GM12878 (cell line): ENCODE measurements around the gene SLC45A3. TPM values are rescaled to one million over a fixed set of nuclear protein-coding genes. Genes with fewer than 3 reads are reported as not detected.

ENCODE experiments used
- ATAC-seq: fragments of 200-7000 bp; cut with Tn5 transposase; 3 replicates; pipeline ENCODE4 v1.9.1; 2020; ENCODE audit warnings: mild to moderate bottlenecking, moderate library complexity
- BruUV-seq: library from RNA; stranded (reverse); fragments of 400-500 nt; replicated peaks from 2 replicates; lab custom pipeline; 2021; lab: Mats Ljungman, UMichigan
- CTCF ChIA-PET: fragments of 300-600 bp; sonication (Branson Sonifier 250); formaldehyde crosslinking; extraction: SDS; loops from one replicate; lab custom pipeline; 2021; ENCODE audit warnings: inconsistent platforms; lab: Yijun Ruan, JAX
- POLR2A ChIA-PET: fragments of 350-600 bp; formaldehyde crosslinking; extraction: SDS; loops from one replicate; lab custom pipeline; 2021; ENCODE audit warnings: inconsistent platforms; lab: Charles Lee
- RAD21 ChIA-PET: fragments of 300-600 bp; sonication (Branson Sonifier 250); formaldehyde crosslinking; loops from one replicate; lab custom pipeline; 2023; ENCODE audit warnings: antibody characterized with exemption; ENCODE audit not compliant: unreplicated experiment; lab: Charles Lee
- SMC1A ChIA-PET: fragments of 300-600 bp; sonication (Branson Sonifier 250); formaldehyde crosslinking; loops from one replicate; lab custom pipeline; 2023; ENCODE audit not compliant: unreplicated experiment, uncharacterized antibody; lab: Charles Lee
- DNase-seq: peaks from one replicate; pipeline ENCODE4 v3.0.0-alpha.2; 2011; ENCODE audit warnings: low read depth, low spot score
- FAIRE-seq: peaks from 3 replicates; lab custom pipeline; 2011; peaks lifted over from hg19 to GRCh38; lab: Jason Lieb, UNC
- H2AFZ ChIP-seq: 2 replicates; pipeline ENCODE4 v1.6.0; 2011; ENCODE audit warnings: low read depth, low read length, control low read depth; ENCODE audit not compliant: control insufficient read depth
- H3K27ac ChIP-seq: 2 replicates; pipeline ENCODE4 v1.5.1; 2011; ENCODE audit warnings: control low read depth; ENCODE audit not compliant: control insufficient read depth, insufficient read depth
- H3K27me3 ChIP-seq, 2 experiments: replicated peaks in 1 of 2; 2 replicates each; pipeline versions ENCODE4 v1.6.0 to v1.6.1; 2011; ENCODE audit warnings: low read length in 1 of 2; ENCODE audit not compliant: control insufficient read depth in 2 of 2, insufficient read depth in 2 of 2
- H3K36me3 ChIP-seq, 2 experiments: 2 replicates each; pipeline ENCODE4 v1.5.1; 2011; ENCODE audit warnings: low read length in 1 of 2; ENCODE audit not compliant: control insufficient read depth in 2 of 2, insufficient read depth in 2 of 2
- H3K4me1 ChIP-seq: 2 replicates; pipeline ENCODE4 v1.6.1; 2011; ENCODE audit warnings: mild to moderate bottlenecking, low read length, moderate library complexity, mixed read lengths; ENCODE audit not compliant: control insufficient read depth, insufficient read depth
- H3K4me2 ChIP-seq: 2 replicates; pipeline ENCODE4 v1.6.0; 2011; ENCODE audit warnings: control low read depth; ENCODE audit not compliant: control insufficient read depth, insufficient read depth
- H3K4me3 ChIP-seq: fragments of 200-600 bp; sonication (generic); 2 replicates; pipeline ENCODE4 v1.5.1; 2016
- H3K79me2 ChIP-seq: 2 replicates; pipeline ENCODE4 v1.6.0; 2011; ENCODE audit warnings: low read length; ENCODE audit not compliant: control insufficient read depth, insufficient read depth
- H3K9ac ChIP-seq: 2 replicates; pipeline ENCODE4 v1.8.0; 2011; ENCODE audit warnings: low read length, control low read depth, mixed read lengths; ENCODE audit not compliant: control insufficient read depth, insufficient read depth
- H3K9me3 ChIP-seq: replicated peaks from 3 replicates; pipeline ENCODE4 v1.5.1; 2011; ENCODE audit warnings: mild to moderate bottlenecking, low read length; ENCODE audit not compliant: control insufficient read depth, insufficient read depth
- H4K20me1 ChIP-seq: 2 replicates; pipeline ENCODE4 v1.6.0; 2011; ENCODE audit not compliant: control insufficient read depth, insufficient read depth
- BCL11A ChIP-seq: IDR thresholded peaks from 2 replicates; pipeline ENCODE4 v1.6.1; 2011; ENCODE audit warnings: low read depth, low read length
- ETV6 ChIP-seq, 2 experiments: fragments of 450-650 bp in 1 of 2; IDR thresholded peaks in 1 of 2; conservative IDR thresholded peaks in 1 of 2; 2 replicates each; pipeline ENCODE4 v1.6.1; 2014; ENCODE audit warnings: antibody characterized with exemption in 1 of 2, borderline replicate concordance in 1 of 2, low read depth in 1 of 2, mild to moderate bottlenecking in 1 of 2, moderate library complexity in 1 of 2
- IKZF1 ChIP-seq: fragments of 450-650 bp; conservative IDR thresholded peaks from 2 replicates; pipeline ENCODE4 v1.6.1; 2017; ENCODE audit warnings: antibody characterized with exemption, mild to moderate bottlenecking
- IKZF2 ChIP-seq, 2 experiments: fragments of 450-650 bp; IDR thresholded peaks; 2 replicates each; pipeline ENCODE4 v1.6.1; 2017; ENCODE audit warnings: mild to moderate bottlenecking in 2 of 2, moderate library complexity in 2 of 2
- JUNB ChIP-seq: IDR thresholded peaks from 2 replicates; pipeline ENCODE4 v1.6.1; 2016; ENCODE audit warnings: antibody characterized with exemption, mild to moderate bottlenecking
- MTA2 ChIP-seq: fragments of 450-650 bp; IDR thresholded peaks from 2 replicates; pipeline ENCODE4 v1.6.1; 2016; ENCODE audit warnings: low read depth, mild to moderate bottlenecking, moderate library complexity
- MTA3 ChIP-seq: IDR thresholded peaks from 2 replicates; pipeline ENCODE4 v1.6.1; 2012; ENCODE audit warnings: low read length, inconsistent platforms, borderline replicate concordance
- NBN ChIP-seq: fragments of 450-650 bp; IDR thresholded peaks from 2 replicates; pipeline ENCODE4 v1.6.1; 2016
- NFIC ChIP-seq: IDR thresholded peaks from 2 replicates; pipeline ENCODE4 v1.6.1; 2012; ENCODE audit warnings: low read depth, mild to moderate bottlenecking, inconsistent platforms, low read length, moderate library complexity
- RUNX3 ChIP-seq: IDR thresholded peaks from 2 replicates; pipeline ENCODE4 v1.6.1; 2012; ENCODE audit warnings: low read length, inconsistent platforms
- WGBS: methylation state at CpG from one replicate; pipeline ENCODE4 v1.1.6; 2016; ENCODE audit warnings: low lambda C conversion rate; ENCODE audit not compliant: insufficient replicate concordance, insufficient coverage; ENCODE audit errors: missing lambda C conversion rate; 5-methylcytosine and 5-hydroxymethylcytosine counted together
- in situ Hi-C: fragments of 300-500 bp; cut with MboI; formaldehyde crosslinking; loops from 9 replicates; pipeline ENCODE4 v1.14.3; 2018; ENCODE audit warnings: mixed read lengths
- intact Hi-C: fragments of 100-400 bp; cut with micrococcal nuclease; formaldehyde crosslinking; loops from one replicate; pipeline ENCODE4 v1.14.2; 2022; ENCODE audit not compliant: unreplicated experiment
- polyA plus RNA-seq, 11 experiments: library from polyadenylated mRNA; depleted of rRNA in 4 of 11; unstranded in 6 of 11; stranded (reverse) in 5 of 11; fragments of >200 nt; fragmentation: Nextera tagmentation in 4 of 11; fragmentation: Illumina TruSeq in 1 of 11; extraction: Ambion mirVana in 4 of 11; extraction: Trizol in 1 of 11; gene quantifications; 1 replicate in 1 of 11; 2 replicates in 10 of 11; pipeline versions ENCODE4 v1.2.1 to v1.2.3, GENCODE V29; 2011 to 2016; ENCODE audit warnings: inconsistent platforms in 2 of 11, missing spikeins in 2 of 11, low read depth in 1 of 11
- total RNA-seq, 4 experiments: library from RNA; depleted of rRNA in 3 of 4; stranded (reverse); fragments of >200 nt in 3 of 4; fragmentation: Illumina TruSeq in 1 of 4; extraction: Trizol in 1 of 4; gene quantifications; 2 replicates each; pipeline versions ENCODE4 v1.2.1 to v1.2.3, GENCODE V29; 2013 to 2021
- TF ChIP-seq, protein P1 (sequence below): fragments of 450-650 bp; IDR thresholded peaks from 2 replicates; pipeline ENCODE4 v1.6.1; 2016; ENCODE audit warnings: mild to moderate bottlenecking
- TF ChIP-seq, protein P2 (sequence below): IDR thresholded peaks from 2 replicates; pipeline ENCODE4 v1.6.1; 2012; ENCODE audit warnings: low read depth, low read length, improper control_type of control experiment
- TF ChIP-seq, protein P3 (sequence below): fragments of 450-650 bp; formaldehyde crosslinking; IDR thresholded peaks from 2 replicates; pipeline ENCODE4 v1.4.0; 2022; ENCODE audit warnings: mild to moderate bottlenecking, moderate library complexity
- TF ChIP-seq, protein P4 (sequence below): IDR thresholded peaks from 2 replicates; pipeline ENCODE4 v1.6.1; 2011; ENCODE audit warnings: mild to moderate bottlenecking, low read depth, low read length, moderate library complexity; ENCODE audit not compliant: insufficient replicate concordance
- TF ChIP-seq, protein P5 (sequence below): fragments of 450-650 bp; IDR thresholded peaks from 2 replicates; pipeline ENCODE4 v1.6.1; 2017; ENCODE audit warnings: low read depth, mild to moderate bottlenecking, moderate library complexity

The SLC45A3 gene
- total and polyA plus RNA-seq, 10 of the 15 experiments (the other 5 are each of a cell fraction or from before 2014, with no cell fraction given): 0.26 to 10.3 (median 4.1) TPM

DNA sequence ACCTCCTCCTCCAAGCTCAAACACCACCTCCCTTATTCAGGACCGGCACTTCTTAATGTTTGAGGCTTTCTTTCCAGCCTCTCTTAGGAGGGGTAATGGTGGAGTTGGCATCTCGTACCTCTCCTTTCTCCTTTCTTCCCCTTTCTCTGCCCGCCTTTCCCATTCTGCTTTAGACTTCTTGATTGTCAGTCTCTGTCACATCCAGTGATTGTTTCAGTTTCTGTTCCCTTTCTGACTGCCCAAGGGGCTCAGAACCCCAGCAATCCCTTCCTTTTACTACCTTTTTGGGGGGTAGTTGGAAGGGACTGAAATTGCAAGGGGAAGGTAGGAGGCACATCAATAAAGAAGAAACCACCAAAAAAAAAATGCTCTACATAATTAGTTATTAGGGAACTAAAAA, 54.1 kb downstream of the SLC45A3 start:
- DNase-seq (no peak), FAIRE-seq (peak; percentile 35), ATAC-seq (peak; percentile 7)
- Histone ChIP-seq H3K79me2 (peaks cover 69% of the 10 kb centered on the region), H3K4me1 (peaks cover 12% of the 10 kb centered on the region), H3K4me3 (peak overlapping the region; percentile 29; the same call in 1 of the 2 replicates), H2AFZ (no peak overlapping the region; the same call in 1 of the 2 replicates), H3K27me3 (no peaks in the 10 kb centered on the region), H3K36me3 (peaks cover 4 to 14% of the 10 kb centered on the region in 2 experiments; a peak in 3 of 4 replicates), H4K20me1 (no peaks in the 10 kb centered on the region), H3K27ac (peak overlapping the region; percentile 33; the same call in 1 of the 2 replicates), H3K9ac (no peak overlapping the region; the same call in 1 of the 2 replicates), H3K4me2 (peak overlapping the region; percentile 67), H3K9me3 (no peaks in the 10 kb centered on the region)
- intact Hi-C loops (no loop called here), in situ Hi-C loops (no loop called here)
- ChIA-PET SMC1A (interaction anchor here (0.7 to 1.5 kb wide), 6 partner anchors 18 to 126 kb away, joined by 3 to 5 read pairs (median 3); no protein-coding TSS in a partner anchor), POLR2A (no interaction called here), RAD21 (interaction anchor here (1.4 kb wide), 1 partner anchor 33 kb away, joined by 8 read pairs; no protein-coding TSS in a partner anchor), CTCF (interaction anchor here (0.8 to 1.5 kb wide), 3 partner anchors 31 to 34 kb away, joined by 3 to 11 read pairs (median 5); no protein-coding TSS in a partner anchor)
- BruUV-seq: no TSS peak
- WGBS: 18% methylated on average over 3 of the region's 3 CpGs
- peak; percentile 47; the same call in 1 of the 2 replicates for TF ChIP-seq IKZF1
- TF ChIP-seq, protein P1, sequence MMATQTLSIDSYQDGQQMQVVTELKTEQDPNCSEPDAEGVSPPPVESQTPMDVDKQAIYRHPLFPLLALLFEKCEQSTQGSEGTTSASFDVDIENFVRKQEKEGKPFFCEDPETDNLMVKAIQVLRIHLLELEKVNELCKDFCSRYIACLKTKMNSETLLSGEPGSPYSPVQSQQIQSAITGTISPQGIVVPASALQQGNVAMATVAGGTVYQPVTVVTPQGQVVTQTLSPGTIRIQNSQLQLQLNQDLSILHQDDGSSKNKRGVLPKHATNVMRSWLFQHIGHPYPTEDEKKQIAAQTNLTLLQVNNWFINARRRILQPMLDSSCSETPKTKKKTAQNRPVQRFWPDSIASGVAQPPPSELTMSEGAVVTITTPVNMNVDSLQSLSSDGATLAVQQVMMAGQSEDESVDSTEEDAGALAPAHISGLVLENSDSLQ: peak; percentile 51
- TF ChIP-seq, protein P2, sequence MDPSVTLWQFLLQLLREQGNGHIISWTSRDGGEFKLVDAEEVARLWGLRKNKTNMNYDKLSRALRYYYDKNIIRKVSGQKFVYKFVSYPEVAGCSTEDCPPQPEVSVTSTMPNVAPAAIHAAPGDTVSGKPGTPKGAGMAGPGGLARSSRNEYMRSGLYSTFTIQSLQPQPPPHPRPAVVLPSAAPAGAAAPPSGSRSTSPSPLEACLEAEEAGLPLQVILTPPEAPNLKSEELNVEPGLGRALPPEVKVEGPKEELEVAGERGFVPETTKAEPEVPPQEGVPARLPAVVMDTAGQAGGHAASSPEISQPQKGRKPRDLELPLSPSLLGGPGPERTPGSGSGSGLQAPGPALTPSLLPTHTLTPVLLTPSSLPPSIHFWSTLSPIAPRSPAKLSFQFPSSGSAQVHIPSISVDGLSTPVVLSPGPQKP: no peak
- TF ChIP-seq, protein P3, sequence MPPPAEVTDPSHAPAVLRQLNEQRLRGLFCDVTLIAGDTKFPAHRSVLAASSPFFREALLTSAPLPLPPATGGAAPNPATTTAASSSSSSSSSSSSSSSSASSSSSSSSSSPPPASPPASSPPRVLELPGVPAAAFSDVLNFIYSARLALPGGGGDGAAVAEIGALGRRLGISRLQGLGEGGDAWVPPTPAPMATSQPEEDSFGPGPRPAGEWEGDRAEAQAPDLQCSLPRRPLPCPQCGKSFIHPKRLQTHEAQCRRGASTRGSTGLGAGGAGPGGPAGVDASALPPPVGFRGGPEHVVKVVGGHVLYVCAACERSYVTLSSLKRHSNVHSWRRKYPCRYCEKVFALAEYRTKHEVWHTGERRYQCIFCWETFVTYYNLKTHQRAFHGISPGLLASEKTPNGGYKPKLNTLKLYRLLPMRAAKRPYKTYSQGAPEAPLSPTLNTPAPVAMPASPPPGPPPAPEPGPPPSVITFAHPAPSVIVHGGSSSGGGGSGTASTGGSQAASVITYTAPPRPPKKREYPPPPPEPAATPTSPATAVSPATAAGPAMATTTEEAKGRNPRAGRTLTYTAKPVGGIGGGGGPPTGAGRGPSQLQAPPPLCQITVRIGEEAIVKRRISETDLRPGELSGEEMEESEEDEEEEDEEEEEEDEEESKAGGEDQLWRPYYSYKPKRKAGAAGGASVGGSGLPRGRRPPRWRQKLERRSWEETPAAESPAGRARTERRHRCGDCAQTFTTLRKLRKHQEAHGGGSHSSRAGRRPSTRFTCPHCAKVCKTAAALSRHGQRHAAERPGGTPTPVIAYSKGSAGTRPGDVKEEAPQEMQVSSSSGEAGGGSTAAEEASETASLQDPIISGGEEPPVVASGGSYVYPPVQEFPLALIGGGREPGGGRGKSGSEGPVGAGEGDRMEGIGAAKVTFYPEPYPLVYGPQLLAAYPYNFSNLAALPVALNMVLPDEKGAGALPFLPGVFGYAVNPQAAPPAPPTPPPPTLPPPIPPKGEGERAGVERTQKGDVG (CRISPR knock-in tag): no peak
- TF ChIP-seq JUNB: 0 out of 2 replicates have a peak, but pooled peaks have one; percentile 25
- peak; percentile 63 for TF ChIP-seq MTA2
- TF ChIP-seq, protein P4, sequence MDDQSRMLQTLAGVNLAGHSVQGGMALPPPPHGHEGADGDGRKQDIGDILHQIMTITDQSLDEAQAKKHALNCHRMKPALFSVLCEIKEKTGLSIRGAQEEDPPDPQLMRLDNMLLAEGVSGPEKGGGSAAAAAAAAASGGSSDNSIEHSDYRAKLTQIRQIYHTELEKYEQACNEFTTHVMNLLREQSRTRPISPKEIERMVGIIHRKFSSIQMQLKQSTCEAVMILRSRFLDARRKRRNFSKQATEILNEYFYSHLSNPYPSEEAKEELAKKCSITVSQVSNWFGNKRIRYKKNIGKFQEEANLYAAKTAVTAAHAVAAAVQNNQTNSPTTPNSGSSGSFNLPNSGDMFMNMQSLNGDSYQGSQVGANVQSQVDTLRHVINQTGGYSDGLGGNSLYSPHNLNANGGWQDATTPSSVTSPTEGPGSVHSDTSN: no peak
- TF ChIP-seq NFIC: no peak
- TF ChIP-seq, protein P5, sequence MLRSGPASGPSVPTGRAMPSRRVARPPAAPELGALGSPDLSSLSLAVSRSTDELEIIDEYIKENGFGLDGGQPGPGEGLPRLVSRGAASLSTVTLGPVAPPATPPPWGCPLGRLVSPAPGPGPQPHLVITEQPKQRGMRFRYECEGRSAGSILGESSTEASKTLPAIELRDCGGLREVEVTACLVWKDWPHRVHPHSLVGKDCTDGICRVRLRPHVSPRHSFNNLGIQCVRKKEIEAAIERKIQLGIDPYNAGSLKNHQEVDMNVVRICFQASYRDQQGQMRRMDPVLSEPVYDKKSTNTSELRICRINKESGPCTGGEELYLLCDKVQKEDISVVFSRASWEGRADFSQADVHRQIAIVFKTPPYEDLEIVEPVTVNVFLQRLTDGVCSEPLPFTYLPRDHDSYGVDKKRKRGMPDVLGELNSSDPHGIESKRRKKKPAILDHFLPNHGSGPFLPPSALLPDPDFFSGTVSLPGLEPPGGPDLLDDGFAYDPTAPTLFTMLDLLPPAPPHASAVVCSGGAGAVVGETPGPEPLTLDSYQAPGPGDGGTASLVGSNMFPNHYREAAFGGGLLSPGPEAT: peak; percentile 53; the same call in 1 of the 2 replicates
- TF ChIP-seq MTA3: 0 out of 2 replicates have a peak, but pooled peaks have one; percentile 34
- peak; percentile 40 for TF ChIP-seq RUNX3
- TF ChIP-seq NBN: 0 out of 2 replicates have a peak, but pooled peaks have one; percentile 31
- peak; percentile 66 to 82 for TF ChIP-seq IKZF2 (IDR thresholded peaks at IDR 0.05)
- TF ChIP-seq BCL11A: no peak
- TF ChIP-seq ETV6 (conservative IDR thresholded peaks at IDR 0.05 in 1 of 2, IDR thresholded peaks at IDR 0.05 in 1 of 2; ENCODE audit: borderline replicate concordance in 1 of 2, low read depth in 1 of 2): peak in 1 of 2 experiments; percentile 27; a peak in 1 of 4 replicates
